ENCODE results near the gene ZNRF1.

The ZNRF1 gene

GRCh38 chr16:75062976-75063346 is 64.1 kb downstream of the ZNRF1 start:
- DNase-seq = no peak

- DNase-seq = no peak
Measured at GRCh38 chr16:75063549-75064088, 64.8 kb downstream of the ZNRF1 start.

GRCh38 chr16:75064403-75065148 is 65.8 kb downstream of the ZNRF1 start:
- no peak for DNase-seq

GRCh38 chr16:75065149-75065505 is 66.3 kb downstream of the ZNRF1 start:
- no peak for DNase-seq

- DNase-seq = no peak
Measured at GRCh38 chr16:75065521-75066149, 66.8 kb downstream of the ZNRF1 start.

- no peak for DNase-seq
Measured at GRCh38 chr16:75066861-75067447, 68.1 kb downstream of the ZNRF1 start.

GRCh38 chr16:75068085-75069031 is 69.5 kb downstream of the ZNRF1 start:
- no peak for DNase-seq

- no peak for DNase-seq
Measured at GRCh38 chr16:75070012-75070841, 71.4 kb downstream of the ZNRF1 start.

GRCh38 chr16:75071621-75072020 is 72.8 kb downstream of the ZNRF1 start:
- no peak for DNase-seq

- no peak for DNase-seq
Measured at GRCh38 chr16:75072239-75072947, 73.6 kb downstream of the ZNRF1 start.

GRCh38 chr16:75073545-75074303 is 74.9 kb downstream of the ZNRF1 start:
- no peak for DNase-seq

GRCh38 chr16:75074304-75074793 is 75.5 kb downstream of the ZNRF1 start:
- DNase-seq = no peak

GRCh38 chr16:75074920-75075687 is 76.3 kb downstream of the ZNRF1 start:
- no peak for DNase-seq

GRCh38 chr16:75075688-75076268 is 77.0 kb downstream of the ZNRF1 start:
- no peak for DNase-seq

GRCh38 chr16:75078886-75079285 is 80.1 kb downstream of the ZNRF1 start:
- DNase-seq = no peak

GRCh38 chr16:75079346-75079926 is 80.6 kb downstream of the ZNRF1 start:
- DNase-seq = no peak

GRCh38 chr16:75080205-75081029 is 81.6 kb downstream of the ZNRF1 start:
- no peak for DNase-seq

All from COR-L47 (cell line).